ENCODE data around the gene PANK3. TPM values are rescaled to one million over a fixed set of nuclear protein-coding genes. Genes with fewer than 3 reads are reported as not detected.
"Not testable (repeated sequence)": the region's sequence is repeated elsewhere in the genome, so short reads cannot be mapped to it uniquely, and the experiment has no call there.

The PANK3 gene
- total and polyA plus RNA-seq, 7 experiments from 2014 or later: 1.5 to 52.2 (median 36.0) TPM

DNA sequence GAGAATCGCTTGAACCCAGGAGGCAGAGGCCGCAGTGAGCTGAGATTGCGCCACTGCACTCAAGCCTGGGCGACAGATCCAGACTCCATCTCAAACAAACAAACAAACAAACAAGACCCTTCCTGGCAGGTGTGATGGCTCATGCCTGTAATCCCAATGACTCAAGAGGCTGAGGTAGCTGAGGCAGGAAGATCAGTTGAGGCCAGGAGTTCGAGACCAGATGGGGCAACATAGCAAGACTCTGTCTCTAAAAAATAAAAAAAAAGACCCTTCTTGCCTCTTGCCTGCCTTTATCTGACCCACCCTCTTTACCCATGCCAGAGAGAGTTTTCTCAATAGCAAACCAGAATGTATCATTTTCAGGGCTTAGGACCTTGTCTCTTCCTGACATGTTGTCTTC lies 8.8 kb upstream of the PANK3 start:
- ATAC-seq (no peak), DNase-seq (no peak)
- Histone ChIP-seq H3K4me3 (ENCODE audit: low read length) (no peak overlapping the region), H3K27me3 (ENCODE audit: control insufficient read depth in 2 of 2, insufficient read depth in 2 of 2, low read length in 2 of 2) (no peaks in the 10 kb centered on the region), H3K27ac (ENCODE audit: low read depth, low read length) (no peak overlapping the region), H3K9me3 (ENCODE audit: control insufficient read depth in 2 of 3, low read length in 3 of 3) (no peaks in the 10 kb centered on the region), H3K36me3 (ENCODE audit: control insufficient read depth in 2 of 3, insufficient read depth in 3 of 3, low read length in 3 of 3) (no peaks in the 10 kb centered on the region), H3K4me1 (ENCODE audit: control insufficient read depth in 2 of 2, insufficient read depth in 2 of 2, low read length in 2 of 2) (no peaks in the 10 kb centered on the region)
- H3K9me3 Mint-ChIP-seq: peaks cover 0 to 4% (median 0%) of the 10 kb centered on the region in 11 donors
- peaks cover 0 to 5% (median 0%) of the 10 kb centered on the region in 7 donors for H3K4me1 Mint-ChIP-seq
- peaks cover 0 to 4% (median 0%) of the 10 kb centered on the region in 5 donors for H3K36me3 Mint-ChIP-seq
- no peak overlapping the region for H3K4me3 Mint-ChIP-seq
- intact Hi-C loops (cut with micrococcal nuclease): no loop called here
- CTCF ChIA-PET: no interaction called here
- POLR2A ChIA-PET: no interaction called here
- H3K27ac Mint-ChIP-seq: no peak overlapping the region
- peaks cover 11 to 25% (median 20%) of the 10 kb centered on the region in 5 donors for H3K27me3 Mint-ChIP-seq

DNA sequence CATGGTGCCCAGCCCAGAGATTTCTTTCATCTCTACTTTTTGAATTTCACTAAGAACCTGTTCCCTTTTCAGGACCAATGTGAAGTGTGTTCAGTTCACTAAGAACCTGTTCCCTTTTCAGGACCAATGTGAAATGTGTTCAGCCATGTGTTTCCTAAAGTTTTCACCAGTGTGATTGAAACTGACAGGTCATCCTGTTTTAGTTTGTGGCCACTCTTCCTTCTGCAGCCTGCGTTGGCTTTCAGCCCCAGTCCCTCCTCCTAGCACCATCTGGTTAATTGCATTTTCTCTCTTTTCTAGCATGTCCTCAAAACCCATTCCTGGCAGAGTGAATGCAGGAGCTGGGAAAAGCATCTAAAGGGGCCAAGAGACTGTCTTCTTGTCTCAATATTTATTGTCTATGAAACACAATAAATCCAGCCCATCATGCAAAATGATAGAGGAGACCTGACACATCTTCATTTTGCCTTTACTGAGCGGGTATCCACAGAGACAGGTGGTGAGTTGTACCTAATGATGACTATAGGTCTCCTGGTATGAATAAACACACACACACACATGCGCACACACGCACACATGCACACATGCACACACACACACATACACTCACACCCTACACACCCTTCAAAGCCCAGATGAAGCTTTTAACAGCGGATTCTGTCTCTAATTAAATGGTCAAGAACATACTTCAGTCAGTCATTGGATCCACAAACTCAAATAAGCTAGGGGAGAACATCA lies 6.1 kb upstream of the PANK3 start:
- intact Hi-C loops (cut with micrococcal nuclease): no loop called here
- no peaks in the 10 kb centered on the region for H3K36me3 ChIP-seq (ENCODE audit: control insufficient read depth in 2 of 3, insufficient read depth in 3 of 3, low read length in 3 of 3)
- ATAC-seq: no peak
- peaks cover 0 to 1% of the 10 kb centered on the region in 2 donors for H3K4me1 ChIP-seq (ENCODE audit: control insufficient read depth in 2 of 2, insufficient read depth in 2 of 2, low read length in 2 of 2)
- DNase-seq: no peak
- no peak overlapping the region for H3K27ac Mint-ChIP-seq
- H3K27me3 Mint-ChIP-seq: peaks cover 11 to 25% (median 16%) of the 10 kb centered on the region in 5 donors
- peak overlapping the region in 1 of 10 donors; percentile 23 for H3K4me3 Mint-ChIP-seq
- H3K4me1 Mint-ChIP-seq: peaks cover 0 to 11% (median 1%) of the 10 kb centered on the region in 7 donors
- ChIA-PET CTCF (no interaction called here), POLR2A (no interaction called here)
- no peak overlapping the region for H3K4me3 ChIP-seq (ENCODE audit: low read length)
- H3K36me3 Mint-ChIP-seq: peaks cover 0 to 4% (median 0%) of the 10 kb centered on the region in 5 donors
- H3K27me3 ChIP-seq (ENCODE audit: control insufficient read depth in 2 of 2, insufficient read depth in 2 of 2, low read length in 2 of 2): no peaks in the 10 kb centered on the region
- no peaks in the 10 kb centered on the region for H3K9me3 ChIP-seq (ENCODE audit: control insufficient read depth in 2 of 3, low read length in 3 of 3)
- peaks cover 0 to 6% (median 0%) of the 10 kb centered on the region in 11 donors for H3K9me3 Mint-ChIP-seq
- no peak overlapping the region for H3K27ac ChIP-seq (ENCODE audit: low read depth, low read length)

DNA sequence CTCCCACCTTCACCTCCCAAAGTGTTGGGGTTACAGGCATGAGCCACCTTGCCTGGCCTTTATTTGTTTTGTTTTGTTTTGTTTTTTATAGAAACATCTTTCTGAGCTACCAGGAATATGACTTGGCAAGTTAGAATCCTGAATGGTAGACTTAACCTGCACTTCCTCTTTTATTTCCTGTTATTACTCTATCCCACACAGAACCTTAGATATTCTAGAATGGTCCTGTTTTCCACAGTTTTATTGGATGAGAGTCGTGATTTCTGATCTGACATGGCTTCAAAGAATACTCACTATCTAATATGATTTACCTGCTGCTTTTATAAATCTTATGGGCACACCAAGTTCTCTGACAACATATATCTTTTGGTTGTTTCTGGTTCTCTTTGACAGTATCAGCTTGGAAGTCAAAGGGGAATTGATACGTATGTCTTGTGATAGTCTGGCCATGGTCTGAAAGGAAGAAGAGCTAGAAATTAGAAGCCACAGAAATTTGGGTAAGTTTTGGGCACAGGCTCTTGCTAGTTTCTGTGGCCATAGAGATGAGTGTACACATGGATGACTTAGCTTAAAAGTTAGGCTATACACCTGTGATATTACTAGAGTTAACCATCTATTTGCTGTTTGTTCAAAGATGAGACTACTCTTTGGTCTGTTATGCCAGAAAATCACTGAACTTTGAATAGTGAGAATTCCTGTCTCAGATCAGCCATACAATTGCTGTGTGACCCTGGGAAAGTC lies 4.7 kb upstream of the PANK3 start:
- POLR2A ChIA-PET: interaction anchor here (0.7 to 1.1 kb wide), 3 partner anchors 29 to 290 kb away, joined by 3 to 6 read pairs (median 3); no protein-coding TSS in a partner anchor
- H3K27me3 ChIP-seq (ENCODE audit: control insufficient read depth in 2 of 2, insufficient read depth in 2 of 2, low read length in 2 of 2): no peaks in the 10 kb centered on the region
- peaks cover 0 to 5% (median 3%) of the 10 kb centered on the region in 5 donors for H3K36me3 Mint-ChIP-seq

DNA sequence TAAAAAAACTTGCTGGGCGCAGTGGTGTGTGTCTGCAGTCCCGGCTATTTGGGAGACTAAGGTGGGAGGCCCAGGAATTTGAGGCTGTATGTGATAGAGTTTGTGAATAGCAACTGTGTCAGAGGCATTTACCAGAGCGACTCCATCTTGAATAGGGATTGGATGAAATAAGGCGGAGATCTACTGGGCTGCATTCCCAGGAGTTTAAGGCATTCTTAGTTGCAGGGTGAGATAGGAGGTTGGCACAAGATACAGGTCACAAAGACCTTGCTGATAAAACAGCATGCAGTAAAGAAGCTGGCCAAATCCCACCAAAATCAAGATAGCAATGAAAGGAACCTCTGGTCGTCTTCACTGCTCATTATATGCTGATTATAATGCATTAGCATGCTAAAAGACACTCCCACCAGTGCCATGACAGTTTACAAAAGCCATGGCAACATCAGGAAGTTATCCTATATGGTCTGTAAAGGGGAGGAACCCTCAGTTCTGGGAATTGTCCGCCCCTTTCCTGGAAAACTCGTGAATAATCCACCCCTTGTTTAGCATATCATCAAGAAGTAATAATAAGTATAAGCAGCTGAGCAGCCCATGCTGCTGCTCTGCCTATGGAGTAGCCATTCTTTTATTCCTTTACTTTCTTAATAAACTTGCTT lies 1.8 kb upstream of the PANK3 start:
- CTCF ChIA-PET; ATAC-seq; H3K9me3 Mint-ChIP-seq; H3K36me3 Mint-ChIP-seq; H3K27me3 ChIP-seq (ENCODE audit: control insufficient read depth in 2 of 2, insufficient read depth in 2 of 2, low read length in 2 of 2); H3K27me3 Mint-ChIP-seq; H3K36me3 ChIP-seq (ENCODE audit: control insufficient read depth in 2 of 3, insufficient read depth in 3 of 3, low read length in 3 of 3); intact Hi-C loops (cut with micrococcal nuclease); H3K9me3 ChIP-seq (ENCODE audit: control insufficient read depth in 2 of 3, low read length in 3 of 3); H3K4me3 ChIP-seq (ENCODE audit: low read length); DNase-seq; H3K27ac ChIP-seq (ENCODE audit: low read depth, low read length): not testable (repeated sequence)
- peak overlapping the region in 1 of 10 donors; percentile 6 for H3K4me3 Mint-ChIP-seq
- H3K27ac Mint-ChIP-seq: peak overlapping the region in 1 of 9 donors; percentile 98
- H3K4me1 ChIP-seq (ENCODE audit: control insufficient read depth in 2 of 2, insufficient read depth in 2 of 2, low read length in 2 of 2): peaks cover 0 to 16% of the 10 kb centered on the region in 2 donors
- H3K4me1 Mint-ChIP-seq: peaks cover 14 to 38% (median 34%) of the 10 kb centered on the region in 7 donors
- POLR2A ChIA-PET: interaction anchor here (2.8 kb wide), 1 partner anchor 94 kb away, joined by 16 read pairs; the partner anchor contains the start of gene RARS1

More for the DNA sequence above, 4.7 kb upstream of the PANK3 start:
- Histone ChIP-seq H3K4me3 (ENCODE audit: low read length) (no peak overlapping the region), H3K27ac (ENCODE audit: low read depth, low read length) (no peak overlapping the region), H3K9me3 (ENCODE audit: control insufficient read depth in 2 of 3, low read length in 3 of 3) (no peaks in the 10 kb centered on the region), H3K4me1 (ENCODE audit: control insufficient read depth in 2 of 2, insufficient read depth in 2 of 2, low read length in 2 of 2) (peaks cover 0 to 6% of the 10 kb centered on the region in 2 donors), H3K36me3 (ENCODE audit: control insufficient read depth in 2 of 3, insufficient read depth in 3 of 3, low read length in 3 of 3) (peaks cover 0 to 2% (median 0%) of the 10 kb centered on the region in 3 experiments)
- H3K4me1 Mint-ChIP-seq: peaks cover 0 to 19% (median 10%) of the 10 kb centered on the region in 7 donors
- H3K9me3 Mint-ChIP-seq: peaks cover 0 to 6% (median 0%) of the 10 kb centered on the region in 11 donors
- DNase-seq (no peak), ATAC-seq (no peak)
- no peak overlapping the region for H3K4me3 Mint-ChIP-seq
- peaks cover 11 to 25% (median 16%) of the 10 kb centered on the region in 5 donors for H3K27me3 Mint-ChIP-seq
- intact Hi-C loops (cut with micrococcal nuclease): no loop called here
- CTCF ChIA-PET: no interaction called here
- H3K27ac Mint-ChIP-seq: no peak overlapping the region

DNA sequence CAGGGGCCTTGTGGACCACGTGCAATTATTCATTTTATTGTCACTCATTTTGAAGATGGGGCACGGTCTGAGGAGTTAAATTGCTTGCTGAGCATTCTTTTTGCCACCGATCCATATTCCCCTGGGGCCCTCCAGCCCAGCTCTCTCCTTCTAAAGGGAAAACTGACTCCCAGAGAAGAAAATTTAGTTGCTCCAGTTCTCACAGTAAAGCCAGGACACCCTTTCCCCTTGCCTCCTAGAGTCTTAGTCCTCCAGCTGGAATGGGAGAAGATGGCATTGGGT lies 1.0 kb upstream of the PANK3 start:
- H3K9me3 Mint-ChIP-seq: peaks cover 0 to 6% (median 0%) of the 10 kb centered on the region in 11 donors
- H3K27me3 Mint-ChIP-seq: peaks cover 0 to 4% (median 1%) of the 10 kb centered on the region in 5 donors
- ChIA-PET CTCF (no interaction called here), POLR2A (interaction anchor here (0.6 to 2.8 kb wide), 6 partner anchors 10 to 1057 kb away, joined by 3 to 16 read pairs (median 4); partner anchors contain the start of genes DOCK2 and RARS1)
- Histone ChIP-seq H3K4me3 (ENCODE audit: low read length) (peak overlapping the region; percentile 79), H3K36me3 (ENCODE audit: control insufficient read depth in 2 of 3, insufficient read depth in 3 of 3, low read length in 3 of 3) (peaks cover 0 to 4% (median 0%) of the 10 kb centered on the region in 3 experiments), H3K4me1 (ENCODE audit: control insufficient read depth in 2 of 2, insufficient read depth in 2 of 2, low read length in 2 of 2) (peaks cover 0 to 16% of the 10 kb centered on the region in 2 donors), H3K27me3 (ENCODE audit: control insufficient read depth in 2 of 2, insufficient read depth in 2 of 2, low read length in 2 of 2) (no peaks in the 10 kb centered on the region), H3K9me3 (ENCODE audit: control insufficient read depth in 2 of 3, low read length in 3 of 3) (no peaks in the 10 kb centered on the region), H3K27ac (ENCODE audit: low read depth, low read length) (peak overlapping the region; percentile 83)
- ATAC-seq (no peak), DNase-seq (no peak)
- intact Hi-C loops (cut with micrococcal nuclease): no loop called here
- H3K4me1 Mint-ChIP-seq: peaks cover 19 to 46% (median 42%) of the 10 kb centered on the region in 7 donors
- peak overlapping the region; percentile 88 to 100 (median 94) for H3K4me3 Mint-ChIP-seq
- H3K27ac Mint-ChIP-seq: peak overlapping the region; percentile 87 to 100 (median 97)
- peaks cover 0 to 14% (median 2%) of the 10 kb centered on the region in 5 donors for H3K36me3 Mint-ChIP-seq
